Activated naive CD4-positive, alpha-beta T cell treated with anti-CD3 and anti-CD28 coated beads, Interleukin-2, amount 50 U/mL, for 16 hours (primary cell): ENCODE results near the gene F2.

ENCODE experiments used
- DNase-seq: peaks from one replicate; pipeline ENCODE4 v3.0.0-alpha.2; 2020

Gene F2

DNA sequence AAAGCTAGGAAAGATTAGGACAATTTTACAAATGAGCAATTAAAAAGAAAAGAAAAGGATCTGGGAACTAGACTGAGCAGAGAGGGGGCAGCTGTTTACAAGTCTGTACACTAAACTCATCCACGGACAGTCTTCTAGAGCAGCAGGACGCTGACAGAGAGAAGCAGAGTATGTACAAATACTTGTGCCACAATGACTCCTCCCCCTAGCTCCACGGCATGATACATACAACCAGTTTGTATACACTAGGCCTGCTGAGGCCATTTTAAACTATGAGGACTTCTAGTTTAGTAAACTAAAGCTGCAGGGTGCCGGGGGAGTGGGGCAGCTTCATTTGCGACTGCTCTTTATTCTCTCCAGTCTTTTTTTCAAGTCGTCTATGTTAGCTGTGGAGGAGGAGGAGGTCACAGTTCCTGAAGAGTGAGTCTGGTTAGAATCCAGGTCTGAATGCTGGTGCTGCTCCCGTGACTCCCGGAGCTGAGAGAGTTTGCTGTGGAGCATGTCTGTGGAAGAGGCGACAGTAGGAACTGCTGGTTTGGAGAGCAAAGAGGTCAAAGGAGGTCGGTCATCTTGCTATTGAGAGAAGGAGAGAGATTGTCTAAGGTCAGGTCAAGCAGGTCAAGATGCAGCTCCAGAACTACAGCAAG, 24.8 kb downstream of the F2 start:
- DNase-seq: no peak

GRCh38 chr11:46745328-46745727, 26.3 kb downstream of the F2 start:
- DNase-seq: no peak

GRCh38 chr11:46745995-46746394, 27.0 kb downstream of the F2 start:
- no peak for DNase-seq

- DNase-seq: no peak
Measured at GRCh38 chr11:46747150-46747549, 28.1 kb downstream of the F2 start.

GRCh38 chr11:46755962-46756361, 36.9 kb downstream of the F2 start:
- no peak for DNase-seq

- DNase-seq: no peak
Measured at GRCh38 chr11:46759196-46759595, 40.2 kb downstream of the F2 start.

GRCh38 chr11:46760429-46761128, 41.6 kb downstream of the F2 start:
- no peak for DNase-seq

- no peak for DNase-seq
Measured at GRCh38 chr11:46761807-46762206, 42.8 kb downstream of the F2 start.

GRCh38 chr11:46762248-46762647, 43.2 kb downstream of the F2 start:
- DNase-seq: no peak

DNA sequence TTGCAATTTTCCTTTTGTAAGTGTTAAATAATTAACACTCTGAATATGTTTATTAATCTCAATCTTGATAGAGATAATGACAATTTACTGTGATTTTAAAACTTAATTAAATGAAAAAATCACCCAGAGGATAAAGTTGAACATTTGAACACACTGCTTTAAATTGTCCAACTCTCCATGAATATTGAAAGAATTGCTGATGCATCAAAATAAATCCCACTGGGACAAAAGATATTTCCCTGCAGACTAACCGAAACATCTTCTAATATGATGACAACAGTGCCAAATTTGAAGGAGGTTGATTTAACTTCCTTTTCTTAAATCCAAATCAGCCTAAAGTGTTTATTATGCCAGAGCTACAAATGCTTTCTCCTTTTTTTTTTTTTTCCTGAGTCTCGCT, 47.6 kb downstream of the F2 start:
- DNase-seq: no peak

- DNase-seq: no peak
Measured at GRCh38 chr11:46769636-46770221, 50.7 kb downstream of the F2 start.

- no peak for DNase-seq
Measured at GRCh38 chr11:46776878-46777277, 57.9 kb downstream of the F2 start.

GRCh38 chr11:46778416-46778815, 59.4 kb downstream of the F2 start:
- DNase-seq: no peak
